ENCODE measurements around the gene MCC. TPM values are rescaled to one million over a fixed set of nuclear protein-coding genes. Genes with fewer than 3 reads are reported as not detected.

Gene MCC
- total and polyA plus RNA-seq, 4 donors = 9.0 to 47.3 (median 14.7) TPM

DNA sequence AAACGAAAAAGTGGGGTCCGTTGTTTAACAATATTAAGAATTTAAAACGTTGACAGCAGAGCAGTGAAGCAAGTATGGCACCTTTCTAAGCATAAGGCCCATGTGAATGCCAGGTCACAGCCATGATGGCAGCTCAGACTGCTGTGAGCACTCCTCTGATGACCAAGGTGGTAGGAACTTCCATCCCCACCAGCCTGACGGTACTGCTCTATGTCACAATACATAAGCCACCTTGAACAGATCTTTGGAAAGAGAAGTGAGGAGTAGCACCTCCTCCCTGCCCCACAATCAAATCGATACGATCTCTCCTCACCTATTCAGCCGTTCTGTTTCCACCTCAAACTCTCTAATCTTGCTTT, 405.7 kb downstream of the MCC start (continued):
- TF ChIP-seq, protein P1, sequence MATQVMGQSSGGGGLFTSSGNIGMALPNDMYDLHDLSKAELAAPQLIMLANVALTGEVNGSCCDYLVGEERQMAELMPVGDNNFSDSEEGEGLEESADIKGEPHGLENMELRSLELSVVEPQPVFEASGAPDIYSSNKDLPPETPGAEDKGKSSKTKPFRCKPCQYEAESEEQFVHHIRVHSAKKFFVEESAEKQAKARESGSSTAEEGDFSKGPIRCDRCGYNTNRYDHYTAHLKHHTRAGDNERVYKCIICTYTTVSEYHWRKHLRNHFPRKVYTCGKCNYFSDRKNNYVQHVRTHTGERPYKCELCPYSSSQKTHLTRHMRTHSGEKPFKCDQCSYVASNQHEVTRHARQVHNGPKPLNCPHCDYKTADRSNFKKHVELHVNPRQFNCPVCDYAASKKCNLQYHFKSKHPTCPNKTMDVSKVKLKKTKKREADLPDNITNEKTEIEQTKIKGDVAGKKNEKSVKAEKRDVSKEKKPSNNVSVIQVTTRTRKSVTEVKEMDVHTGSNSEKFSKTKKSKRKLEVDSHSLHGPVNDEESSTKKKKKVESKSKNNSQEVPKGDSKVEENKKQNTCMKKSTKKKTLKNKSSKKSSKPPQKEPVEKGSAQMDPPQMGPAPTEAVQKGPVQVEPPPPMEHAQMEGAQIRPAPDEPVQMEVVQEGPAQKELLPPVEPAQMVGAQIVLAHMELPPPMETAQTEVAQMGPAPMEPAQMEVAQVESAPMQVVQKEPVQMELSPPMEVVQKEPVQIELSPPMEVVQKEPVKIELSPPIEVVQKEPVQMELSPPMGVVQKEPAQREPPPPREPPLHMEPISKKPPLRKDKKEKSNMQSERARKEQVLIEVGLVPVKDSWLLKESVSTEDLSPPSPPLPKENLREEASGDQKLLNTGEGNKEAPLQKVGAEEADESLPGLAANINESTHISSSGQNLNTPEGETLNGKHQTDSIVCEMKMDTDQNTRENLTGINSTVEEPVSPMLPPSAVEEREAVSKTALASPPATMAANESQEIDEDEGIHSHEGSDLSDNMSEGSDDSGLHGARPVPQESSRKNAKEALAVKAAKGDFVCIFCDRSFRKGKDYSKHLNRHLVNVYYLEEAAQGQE (IDR thresholded peaks at IDR 0.05) = no peak

DNA sequence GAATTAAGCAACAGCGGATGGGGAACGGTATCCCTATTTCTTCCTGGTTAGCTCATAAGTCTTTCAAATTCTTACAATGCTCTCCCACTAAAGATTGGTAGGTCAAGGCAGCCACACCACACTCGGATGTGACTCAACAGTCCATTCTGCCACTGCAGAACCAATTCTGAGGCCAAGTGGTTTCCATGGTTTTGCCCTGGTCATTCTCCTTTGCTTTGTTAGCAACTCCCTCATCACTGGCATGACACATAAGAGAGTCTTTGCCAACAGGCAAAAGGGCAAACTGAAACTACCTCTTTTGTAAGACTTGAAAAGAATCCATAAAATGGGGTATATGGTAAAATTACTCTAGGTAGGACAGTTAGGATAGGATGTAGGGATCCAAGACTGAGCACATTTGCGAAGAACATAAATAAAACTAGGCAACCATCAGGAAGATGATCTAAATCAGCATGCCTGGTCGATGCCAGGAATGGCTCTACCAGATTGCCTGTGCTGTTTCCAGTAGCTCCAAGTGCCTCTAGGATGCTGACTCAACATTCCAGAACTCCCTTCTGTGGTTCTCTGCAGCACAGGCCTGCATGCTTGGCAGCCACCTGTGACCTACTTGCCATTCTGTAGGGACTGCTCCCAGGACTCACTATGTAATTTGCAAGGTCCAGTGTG, 406.2 kb downstream of the MCC start:
- no peak overlapping the region for H3K9ac ChIP-seq (ENCODE audit: low read depth in 1 of 2, low read length in 2 of 2)
- TF ChIP-seq HNF4G (IDR thresholded peaks at IDR 0.05) = no peak
- TF ChIP-seq, protein P2, sequence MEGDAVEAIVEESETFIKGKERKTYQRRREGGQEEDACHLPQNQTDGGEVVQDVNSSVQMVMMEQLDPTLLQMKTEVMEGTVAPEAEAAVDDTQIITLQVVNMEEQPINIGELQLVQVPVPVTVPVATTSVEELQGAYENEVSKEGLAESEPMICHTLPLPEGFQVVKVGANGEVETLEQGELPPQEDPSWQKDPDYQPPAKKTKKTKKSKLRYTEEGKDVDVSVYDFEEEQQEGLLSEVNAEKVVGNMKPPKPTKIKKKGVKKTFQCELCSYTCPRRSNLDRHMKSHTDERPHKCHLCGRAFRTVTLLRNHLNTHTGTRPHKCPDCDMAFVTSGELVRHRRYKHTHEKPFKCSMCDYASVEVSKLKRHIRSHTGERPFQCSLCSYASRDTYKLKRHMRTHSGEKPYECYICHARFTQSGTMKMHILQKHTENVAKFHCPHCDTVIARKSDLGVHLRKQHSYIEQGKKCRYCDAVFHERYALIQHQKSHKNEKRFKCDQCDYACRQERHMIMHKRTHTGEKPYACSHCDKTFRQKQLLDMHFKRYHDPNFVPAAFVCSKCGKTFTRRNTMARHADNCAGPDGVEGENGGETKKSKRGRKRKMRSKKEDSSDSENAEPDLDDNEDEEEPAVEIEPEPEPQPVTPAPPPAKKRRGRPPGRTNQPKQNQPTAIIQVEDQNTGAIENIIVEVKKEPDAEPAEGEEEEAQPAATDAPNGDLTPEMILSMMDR (IDR thresholded peaks at IDR 0.05; ENCODE audit: low read depth, low read length, missing input control) = no peak
- TF ChIP-seq NR2F2 (IDR thresholded peaks at IDR 0.05) = no peak
- TF ChIP-seq GABPA (IDR thresholded peaks at IDR 0.05 in 1 of 2, conservative IDR thresholded peaks at IDR 0.05 in 1 of 2) = no peak
- no peak for TF ChIP-seq FOXA1 (IDR thresholded peaks at IDR 0.05)
- TF ChIP-seq RXRA (IDR thresholded peaks at IDR 0.05) = peak; percentile 54 to 78
- TF ChIP-seq, protein P3, sequence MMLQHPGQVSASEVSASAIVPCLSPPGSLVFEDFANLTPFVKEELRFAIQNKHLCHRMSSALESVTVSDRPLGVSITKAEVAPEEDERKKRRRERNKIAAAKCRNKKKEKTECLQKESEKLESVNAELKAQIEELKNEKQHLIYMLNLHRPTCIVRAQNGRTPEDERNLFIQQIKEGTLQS (IDR thresholded peaks at IDR 0.05) = no peak
- TF ChIP-seq EGR1 (IDR thresholded peaks at IDR 0.05; ENCODE audit: low read depth in 2 of 2) = no peak
- peak; percentile 33 for TF ChIP-seq YY1 (IDR thresholded peaks at IDR 0.05)
- TF ChIP-seq, protein P4, sequence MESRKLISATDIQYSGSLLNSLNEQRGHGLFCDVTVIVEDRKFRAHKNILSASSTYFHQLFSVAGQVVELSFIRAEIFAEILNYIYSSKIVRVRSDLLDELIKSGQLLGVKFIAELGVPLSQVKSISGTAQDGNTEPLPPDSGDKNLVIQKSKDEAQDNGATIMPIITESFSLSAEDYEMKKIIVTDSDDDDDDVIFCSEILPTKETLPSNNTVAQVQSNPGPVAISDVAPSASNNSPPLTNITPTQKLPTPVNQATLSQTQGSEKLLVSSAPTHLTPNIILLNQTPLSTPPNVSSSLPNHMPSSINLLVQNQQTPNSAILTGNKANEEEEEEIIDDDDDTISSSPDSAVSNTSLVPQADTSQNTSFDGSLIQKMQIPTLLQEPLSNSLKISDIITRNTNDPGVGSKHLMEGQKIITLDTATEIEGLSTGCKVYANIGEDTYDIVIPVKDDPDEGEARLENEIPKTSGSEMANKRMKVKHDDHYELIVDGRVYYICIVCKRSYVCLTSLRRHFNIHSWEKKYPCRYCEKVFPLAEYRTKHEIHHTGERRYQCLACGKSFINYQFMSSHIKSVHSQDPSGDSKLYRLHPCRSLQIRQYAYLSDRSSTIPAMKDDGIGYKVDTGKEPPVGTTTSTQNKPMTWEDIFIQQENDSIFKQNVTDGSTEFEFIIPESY (IDR thresholded peaks at IDR 0.05) = no peak
- no peak for TF ChIP-seq FOXA2 (IDR thresholded peaks at IDR 0.05)
- TF ChIP-seq, protein P5, sequence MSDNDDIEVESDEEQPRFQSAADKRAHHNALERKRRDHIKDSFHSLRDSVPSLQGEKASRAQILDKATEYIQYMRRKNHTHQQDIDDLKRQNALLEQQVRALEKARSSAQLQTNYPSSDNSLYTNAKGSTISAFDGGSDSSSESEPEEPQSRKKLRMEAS (IDR thresholded peaks at IDR 0.05) = no peak
- TF ChIP-seq, protein P1 (IDR thresholded peaks at IDR 0.05) = peak; percentile 58
- no peak for TF ChIP-seq TAF1 (conservative IDR thresholded peaks at IDR 0.05)
- peak; percentile 52 to 58 for TF ChIP-seq RAD21 (IDR thresholded peaks at IDR 0.05)
- TF ChIP-seq HNF4A (conservative IDR thresholded peaks at IDR 0.05) = peak; percentile 77 to 82
- peak; percentile 19 for TF ChIP-seq SP1 (IDR thresholded peaks at IDR 0.05)
- TF ChIP-seq JUND (IDR thresholded peaks at IDR 0.05) = peak; percentile 56 to 73
- H3K9me3 ChIP-seq (ENCODE audit: control insufficient read depth in 4 of 4, low read length in 3 of 4) = no peaks in the 10 kb centered on the region
- DNase-seq (ENCODE audit: low spot score) = no peak
- H3K4me3 ChIP-seq (ENCODE audit: low read depth in 1 of 3, low read length in 3 of 3) = no peak overlapping the region
- H3K27ac ChIP-seq (ENCODE audit: low read depth in 1 of 2, low read length in 2 of 2) = peak overlapping the region; percentile 52 to 73
- 77% methylated on average over 5 of the region's 5 CpGs for WGBS
- no peaks in the 10 kb centered on the region for H3K27me3 ChIP-seq (ENCODE audit: control insufficient read depth in 4 of 4, insufficient read depth in 4 of 4, low read length in 3 of 4)
- H3K4me1 ChIP-seq (ENCODE audit: control insufficient read depth in 4 of 4, insufficient read depth in 4 of 4, low read length in 3 of 4) = peaks cover 2 to 21% (median 6%) of the 10 kb centered on the region in 4 donors
- peaks cover 14 to 33% (median 22%) of the 10 kb centered on the region in 4 donors for H3K36me3 ChIP-seq (ENCODE audit: control insufficient read depth in 4 of 4, insufficient read depth in 3 of 4, low read depth in 1 of 4, low read length in 3 of 4)

Data from liver (tissue), 9 donors.